ENCODE measurements around the gene MIB1.

Gene MIB1

DNA sequence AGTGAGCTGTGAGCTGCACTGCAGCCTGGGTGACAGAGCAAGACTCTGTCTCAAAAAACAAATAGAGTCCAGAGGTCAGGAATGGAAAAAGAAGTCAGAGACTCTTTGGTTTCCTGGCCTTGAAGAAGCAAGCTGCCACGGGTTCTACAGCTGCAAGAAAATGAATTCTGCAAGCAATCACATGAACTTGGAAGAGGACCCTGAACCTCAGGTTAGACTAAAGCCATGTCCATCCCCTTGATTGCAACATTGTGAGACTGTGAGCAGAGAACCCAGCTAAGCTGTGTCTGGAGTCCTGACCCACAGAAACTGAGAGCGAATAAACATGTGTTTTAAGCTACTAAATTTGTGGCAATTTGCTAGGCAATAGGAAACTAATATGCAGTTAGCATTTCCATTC lies 12.9 kb upstream of the MIB1 start:
- TF ChIP-seq ZNF70 (CRISPR knock-in tag; IDR thresholded peaks at IDR 0.05) (no peak), ZFP30 (CRISPR knock-in tag; IDR thresholded peaks at IDR 0.05) (no peak), GLIS3 (CRISPR knock-in tag; IDR thresholded peaks at IDR 0.05) (no peak), RARB (CRISPR knock-in tag; IDR thresholded peaks at IDR 0.05) (no peak), ISL1 (CRISPR knock-in tag; IDR thresholded peaks at IDR 0.05) (no peak), BACH2 (CRISPR knock-in tag; IDR thresholded peaks at IDR 0.05; ENCODE audit: borderline replicate concordance) (no peak), CSDC2 (CRISPR knock-in tag; IDR thresholded peaks at IDR 0.05) (no peak), ZFP3 (CRISPR knock-in tag; IDR thresholded peaks at IDR 0.05) (no peak), TOX (CRISPR knock-in tag; IDR thresholded peaks at IDR 0.05; ENCODE audit: borderline replicate concordance) (no peak), OSR1 (CRISPR knock-in tag; IDR thresholded peaks at IDR 0.05) (no peak), ZNF8 (CRISPR knock-in tag; IDR thresholded peaks at IDR 0.05) (no peak), TCF4 (CRISPR knock-in tag; IDR thresholded peaks at IDR 0.05; ENCODE audit: borderline replicate concordance) (no peak), PPARA (CRISPR knock-in tag; IDR thresholded peaks at IDR 0.05; ENCODE audit: borderline replicate concordance) (no peak), ZC3H10 (CRISPR knock-in tag; IDR thresholded peaks at IDR 0.05) (no peak)
- TF ChIP-seq, protein P1, sequence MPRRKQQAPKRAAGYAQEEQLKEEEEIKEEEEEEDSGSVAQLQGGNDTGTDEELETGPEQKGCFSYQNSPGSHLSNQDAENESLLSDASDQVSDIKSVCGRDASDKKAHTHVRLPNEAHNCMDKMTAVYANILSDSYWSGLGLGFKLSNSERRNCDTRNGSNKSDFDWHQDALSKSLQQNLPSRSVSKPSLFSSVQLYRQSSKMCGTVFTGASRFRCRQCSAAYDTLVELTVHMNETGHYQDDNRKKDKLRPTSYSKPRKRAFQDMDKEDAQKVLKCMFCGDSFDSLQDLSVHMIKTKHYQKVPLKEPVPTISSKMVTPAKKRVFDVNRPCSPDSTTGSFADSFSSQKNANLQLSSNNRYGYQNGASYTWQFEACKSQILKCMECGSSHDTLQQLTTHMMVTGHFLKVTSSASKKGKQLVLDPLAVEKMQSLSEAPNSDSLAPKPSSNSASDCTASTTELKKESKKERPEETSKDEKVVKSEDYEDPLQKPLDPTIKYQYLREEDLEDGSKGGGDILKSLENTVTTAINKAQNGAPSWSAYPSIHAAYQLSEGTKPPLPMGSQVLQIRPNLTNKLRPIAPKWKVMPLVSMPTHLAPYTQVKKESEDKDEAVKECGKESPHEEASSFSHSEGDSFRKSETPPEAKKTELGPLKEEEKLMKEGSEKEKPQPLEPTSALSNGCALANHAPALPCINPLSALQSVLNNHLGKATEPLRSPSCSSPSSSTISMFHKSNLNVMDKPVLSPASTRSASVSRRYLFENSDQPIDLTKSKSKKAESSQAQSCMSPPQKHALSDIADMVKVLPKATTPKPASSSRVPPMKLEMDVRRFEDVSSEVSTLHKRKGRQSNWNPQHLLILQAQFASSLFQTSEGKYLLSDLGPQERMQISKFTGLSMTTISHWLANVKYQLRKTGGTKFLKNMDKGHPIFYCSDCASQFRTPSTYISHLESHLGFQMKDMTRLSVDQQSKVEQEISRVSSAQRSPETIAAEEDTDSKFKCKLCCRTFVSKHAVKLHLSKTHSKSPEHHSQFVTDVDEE (CRISPR knock-in tag; IDR thresholded peaks at IDR 0.05) = no peak
- TF ChIP-seq, protein P2, sequence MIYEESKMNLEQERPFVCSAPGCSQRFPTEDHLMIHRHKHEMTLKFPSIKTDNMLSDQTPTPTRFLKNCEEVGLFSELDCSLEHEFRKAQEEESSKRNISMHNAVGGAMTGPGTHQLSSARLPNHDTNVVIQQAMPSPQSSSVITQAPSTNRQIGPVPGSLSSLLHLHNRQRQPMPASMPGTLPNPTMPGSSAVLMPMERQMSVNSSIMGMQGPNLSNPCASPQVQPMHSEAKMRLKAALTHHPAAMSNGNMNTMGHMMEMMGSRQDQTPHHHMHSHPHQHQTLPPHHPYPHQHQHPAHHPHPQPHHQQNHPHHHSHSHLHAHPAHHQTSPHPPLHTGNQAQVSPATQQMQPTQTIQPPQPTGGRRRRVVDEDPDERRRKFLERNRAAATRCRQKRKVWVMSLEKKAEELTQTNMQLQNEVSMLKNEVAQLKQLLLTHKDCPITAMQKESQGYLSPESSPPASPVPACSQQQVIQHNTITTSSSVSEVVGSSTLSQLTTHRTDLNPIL (CRISPR knock-in tag; IDR thresholded peaks at IDR 0.05; ENCODE audit: low read depth) = no peak
- TF ChIP-seq, protein P3, sequence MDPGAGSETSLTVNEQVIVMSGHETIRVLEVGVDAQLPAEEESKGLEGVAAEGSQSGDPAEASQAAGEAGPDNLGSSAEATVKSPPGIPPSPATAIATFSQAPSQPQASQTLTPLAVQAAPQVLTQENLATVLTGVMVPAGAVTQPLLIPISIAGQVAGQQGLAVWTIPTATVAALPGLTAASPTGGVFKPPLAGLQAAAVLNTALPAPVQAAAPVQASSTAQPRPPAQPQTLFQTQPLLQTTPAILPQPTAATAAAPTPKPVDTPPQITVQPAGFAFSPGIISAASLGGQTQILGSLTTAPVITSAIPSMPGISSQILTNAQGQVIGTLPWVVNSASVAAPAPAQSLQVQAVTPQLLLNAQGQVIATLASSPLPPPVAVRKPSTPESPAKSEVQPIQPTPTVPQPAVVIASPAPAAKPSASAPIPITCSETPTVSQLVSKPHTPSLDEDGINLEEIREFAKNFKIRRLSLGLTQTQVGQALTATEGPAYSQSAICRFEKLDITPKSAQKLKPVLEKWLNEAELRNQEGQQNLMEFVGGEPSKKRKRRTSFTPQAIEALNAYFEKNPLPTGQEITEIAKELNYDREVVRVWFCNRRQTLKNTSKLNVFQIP (CRISPR knock-in tag; IDR thresholded peaks at IDR 0.05; ENCODE audit: borderline replicate concordance, low read depth) = no peak
- TF ChIP-seq, protein P4, sequence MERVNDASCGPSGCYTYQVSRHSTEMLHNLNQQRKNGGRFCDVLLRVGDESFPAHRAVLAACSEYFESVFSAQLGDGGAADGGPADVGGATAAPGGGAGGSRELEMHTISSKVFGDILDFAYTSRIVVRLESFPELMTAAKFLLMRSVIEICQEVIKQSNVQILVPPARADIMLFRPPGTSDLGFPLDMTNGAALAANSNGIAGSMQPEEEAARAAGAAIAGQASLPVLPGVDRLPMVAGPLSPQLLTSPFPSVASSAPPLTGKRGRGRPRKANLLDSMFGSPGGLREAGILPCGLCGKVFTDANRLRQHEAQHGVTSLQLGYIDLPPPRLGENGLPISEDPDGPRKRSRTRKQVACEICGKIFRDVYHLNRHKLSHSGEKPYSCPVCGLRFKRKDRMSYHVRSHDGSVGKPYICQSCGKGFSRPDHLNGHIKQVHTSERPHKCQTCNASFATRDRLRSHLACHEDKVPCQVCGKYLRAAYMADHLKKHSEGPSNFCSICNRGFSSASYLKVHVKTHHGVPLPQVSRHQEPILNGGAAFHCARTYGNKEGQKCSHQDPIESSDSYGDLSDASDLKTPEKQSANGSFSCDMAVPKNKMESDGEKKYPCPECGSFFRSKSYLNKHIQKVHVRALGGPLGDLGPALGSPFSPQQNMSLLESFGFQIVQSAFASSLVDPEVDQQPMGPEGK (CRISPR knock-in tag; IDR thresholded peaks at IDR 0.05; ENCODE audit: borderline replicate concordance) = no peak
- TF ChIP-seq, protein P5, sequence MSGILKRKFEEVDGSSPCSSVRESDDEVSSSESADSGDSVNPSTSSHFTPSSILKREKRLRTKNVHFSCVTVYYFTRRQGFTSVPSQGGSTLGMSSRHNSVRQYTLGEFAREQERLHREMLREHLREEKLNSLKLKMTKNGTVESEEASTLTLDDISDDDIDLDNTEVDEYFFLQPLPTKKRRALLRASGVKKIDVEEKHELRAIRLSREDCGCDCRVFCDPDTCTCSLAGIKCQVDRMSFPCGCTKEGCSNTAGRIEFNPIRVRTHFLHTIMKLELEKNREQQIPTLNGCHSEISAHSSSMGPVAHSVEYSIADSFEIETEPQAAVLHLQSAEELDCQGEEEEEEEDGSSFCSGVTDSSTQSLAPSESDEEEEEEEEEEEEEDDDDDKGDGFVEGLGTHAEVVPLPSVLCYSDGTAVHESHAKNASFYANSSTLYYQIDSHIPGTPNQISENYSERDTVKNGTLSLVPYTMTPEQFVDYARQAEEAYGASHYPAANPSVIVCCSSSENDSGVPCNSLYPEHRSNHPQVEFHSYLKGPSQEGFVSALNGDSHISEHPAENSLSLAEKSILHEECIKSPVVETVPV (CRISPR knock-in tag; IDR thresholded peaks at IDR 0.05) = no peak
- ATAC-seq = no peak

DNA sequence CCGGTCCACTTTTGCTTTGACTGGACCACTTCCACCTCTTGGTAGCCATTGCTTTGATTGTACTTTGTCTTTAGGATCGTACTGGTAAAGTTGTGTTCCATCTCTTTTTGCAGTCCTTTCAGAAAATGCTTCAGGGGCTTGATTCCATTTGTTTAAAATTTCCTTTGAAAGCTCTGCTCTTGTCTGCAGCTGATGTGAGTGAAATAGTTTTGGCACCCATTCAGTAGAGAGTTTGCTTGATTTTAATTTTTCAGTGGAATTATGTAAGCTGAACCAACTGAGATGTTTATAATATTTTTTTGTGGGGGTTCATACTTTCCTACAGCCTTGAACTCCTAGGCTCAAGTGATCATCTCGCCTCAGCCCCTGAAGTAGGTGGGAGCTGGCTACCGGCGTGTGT lies 7.6 kb upstream of the MIB1 start:
- no peak for ATAC-seq
- TF ChIP-seq SNAI2 (CRISPR knock-in tag; IDR thresholded peaks at IDR 0.05) (no peak), ESRRG (CRISPR knock-in tag; IDR thresholded peaks at IDR 0.05) (no peak), ZFP30 (CRISPR knock-in tag; IDR thresholded peaks at IDR 0.05) (no peak), ZFP3 (CRISPR knock-in tag; IDR thresholded peaks at IDR 0.05) (no peak), ISL1 (CRISPR knock-in tag; IDR thresholded peaks at IDR 0.05) (no peak), CSDC2 (CRISPR knock-in tag; IDR thresholded peaks at IDR 0.05) (no peak), BACH2 (CRISPR knock-in tag; IDR thresholded peaks at IDR 0.05; ENCODE audit: borderline replicate concordance) (no peak), OSR1 (CRISPR knock-in tag; IDR thresholded peaks at IDR 0.05) (no peak), ZC3H10 (CRISPR knock-in tag; IDR thresholded peaks at IDR 0.05) (no peak), ZNF70 (CRISPR knock-in tag; IDR thresholded peaks at IDR 0.05) (no peak), PPARA (CRISPR knock-in tag; IDR thresholded peaks at IDR 0.05; ENCODE audit: borderline replicate concordance) (no peak), TOX (CRISPR knock-in tag; IDR thresholded peaks at IDR 0.05; ENCODE audit: borderline replicate concordance) (no peak)
- TF ChIP-seq, protein P2 (CRISPR knock-in tag; IDR thresholded peaks at IDR 0.05; ENCODE audit: low read depth) = no peak
- TF ChIP-seq, protein P1 (CRISPR knock-in tag; IDR thresholded peaks at IDR 0.05) = no peak
- TF ChIP-seq, protein P5 (CRISPR knock-in tag; IDR thresholded peaks at IDR 0.05) = no peak
- TF ChIP-seq, protein P4 (CRISPR knock-in tag; IDR thresholded peaks at IDR 0.05; ENCODE audit: borderline replicate concordance) = no peak

Measured in SK-N-SH treated with all-trans-retinoic acid at 6 μM for 48 hours (cell line).